GM20431 (cell line): ENCODE results near the gene KSR2.

Experiments
- in situ Hi-C: fragments of 300-500 bp; cut with MseI, MboI; formaldehyde crosslinking; loops from one replicate; pipeline ENCODE4 v1.15.0; 2020; ENCODE audit warnings: low sequenced_read_pairs; ENCODE audit not compliant: unreplicated experiment

The KSR2 gene

DNA sequence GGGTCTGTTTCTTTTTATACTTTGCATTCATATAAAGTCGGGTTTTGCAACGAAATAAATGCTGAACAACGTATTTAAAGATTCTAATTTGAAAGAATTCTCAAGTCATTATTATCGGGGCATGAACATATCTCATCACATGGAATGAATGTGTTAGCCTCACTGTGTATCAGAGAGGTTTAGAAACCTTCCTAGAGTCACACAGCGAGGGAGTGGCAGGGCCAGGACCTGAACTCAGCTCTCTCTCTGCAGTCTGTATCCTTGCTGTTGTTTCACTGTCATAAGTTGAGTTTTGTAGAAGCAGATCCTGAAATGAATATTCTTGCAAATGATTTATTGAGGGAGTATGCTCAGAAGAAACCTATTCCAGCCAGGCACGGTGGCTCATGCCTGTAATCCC is 398.2 kb downstream of the KSR2 start:
- in situ Hi-C loops = no loop called here

DNA sequence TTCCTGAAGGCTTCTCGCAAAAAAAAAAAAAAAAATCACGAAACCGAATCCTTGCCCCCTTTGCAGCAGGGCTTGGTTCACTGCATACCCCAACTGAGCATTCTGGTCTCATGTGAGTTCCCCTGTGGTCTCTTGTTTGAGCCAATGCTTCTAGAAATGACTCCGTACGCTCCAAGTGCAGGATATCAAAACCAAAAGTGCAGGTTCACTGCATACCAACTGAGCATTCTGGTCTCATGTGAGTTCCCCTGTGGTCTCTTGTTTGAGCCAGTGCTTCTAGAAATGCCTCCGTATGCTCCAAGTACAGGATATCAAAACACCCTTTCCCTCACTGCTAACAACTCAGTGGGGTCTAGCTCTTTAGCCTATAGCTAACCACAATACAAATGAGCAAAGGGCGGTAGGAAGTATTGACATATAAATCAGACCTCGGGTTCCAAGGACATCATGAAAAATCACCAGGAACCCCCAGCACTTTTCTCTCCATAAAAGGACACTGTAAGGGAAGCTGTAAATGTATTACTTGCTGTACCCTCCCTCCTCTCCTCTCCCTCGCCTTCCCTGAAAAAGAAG is 401.1 kb downstream of the KSR2 start:
- in situ Hi-C loops = no loop called here

GRCh38 chr12:117564881-117565280 is 403.9 kb downstream of the KSR2 start:
- in situ Hi-C loops = no loop called here

- in situ Hi-C loops = no loop called here
These were observed 405.1 kb downstream of the KSR2 start for GRCh38 chr12:117563706-117564105.

- in situ Hi-C loops = no loop called here
These were observed 405.8 kb downstream of the KSR2 start for GRCh38 chr12:117563007-117563406.

DNA sequence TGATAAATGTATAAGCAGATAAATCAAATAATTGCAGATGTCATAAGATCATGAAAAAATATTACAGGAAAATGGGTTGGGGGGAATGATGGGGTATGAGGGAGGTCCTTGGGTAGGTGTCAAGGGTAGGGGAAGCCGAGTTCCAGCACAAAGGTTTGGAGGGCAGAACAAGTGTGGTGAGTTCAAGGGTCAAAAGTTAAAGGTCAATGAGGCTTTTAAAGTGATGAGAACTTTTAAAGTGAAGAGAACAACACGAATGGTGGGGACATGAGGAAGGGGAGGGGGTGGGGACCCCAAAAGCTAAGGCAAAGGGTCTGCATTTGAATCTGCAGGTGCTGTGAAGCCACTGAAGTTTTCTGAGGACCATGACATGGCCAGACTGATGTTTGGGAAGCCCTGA is 406.8 kb downstream of the KSR2 start:
- in situ Hi-C loops = no loop called here

DNA sequence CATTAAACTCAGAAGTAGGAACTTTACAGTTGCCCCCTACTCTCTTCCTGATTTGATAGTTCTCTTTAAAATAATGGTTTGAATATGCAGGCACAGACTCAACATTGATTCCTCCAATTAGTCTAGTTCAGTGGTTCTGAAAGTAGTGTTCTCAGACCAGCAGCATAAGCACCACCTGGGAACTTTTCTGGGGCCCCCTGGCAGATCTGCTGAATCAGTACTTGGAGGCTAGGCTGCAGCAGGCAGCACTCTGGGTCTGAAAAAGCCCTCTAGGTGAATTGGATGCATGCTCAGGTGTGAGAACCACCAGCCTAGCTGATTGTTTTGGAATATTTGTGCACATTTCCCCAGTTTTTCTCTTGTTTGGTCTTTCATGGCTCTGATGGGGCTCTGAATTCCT is 408.8 kb downstream of the KSR2 start:
- in situ Hi-C loops = no loop called here

DNA sequence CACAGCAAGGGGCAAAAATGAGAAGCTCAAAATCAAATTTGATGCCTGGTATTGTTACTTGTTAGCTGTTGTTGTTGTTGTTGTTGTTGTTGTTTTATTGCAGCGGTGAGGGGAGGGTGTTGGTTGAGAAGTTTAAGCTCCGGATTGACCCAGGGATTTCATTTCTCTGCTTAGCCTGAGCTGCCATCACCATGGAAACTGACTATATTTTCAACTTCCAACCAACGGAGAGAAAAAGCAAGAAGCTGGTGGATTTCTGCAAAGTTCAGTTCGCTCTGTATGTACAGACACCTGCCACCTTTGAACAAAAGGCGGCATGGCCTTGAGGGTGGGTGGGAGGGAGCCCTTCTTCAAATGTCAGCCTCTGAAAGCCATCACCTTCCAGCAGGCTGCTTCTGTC is 412.9 kb downstream of the KSR2 start:
- in situ Hi-C loops = no loop called here

GRCh38 chr12:117552971-117553370 is 415.8 kb downstream of the KSR2 start:
- in situ Hi-C loops = no loop called here

- in situ Hi-C loops = no loop called here
These were observed 417.1 kb downstream of the KSR2 start for GRCh38 chr12:117551665-117552064.

- in situ Hi-C loops = no loop called here
These were observed 421.6 kb downstream of the KSR2 start for GRCh38 chr12:117547209-117547608.

- in situ Hi-C loops = no loop called here
These were observed 423.6 kb downstream of the KSR2 start for GRCh38 chr12:117545216-117545615.

DNA sequence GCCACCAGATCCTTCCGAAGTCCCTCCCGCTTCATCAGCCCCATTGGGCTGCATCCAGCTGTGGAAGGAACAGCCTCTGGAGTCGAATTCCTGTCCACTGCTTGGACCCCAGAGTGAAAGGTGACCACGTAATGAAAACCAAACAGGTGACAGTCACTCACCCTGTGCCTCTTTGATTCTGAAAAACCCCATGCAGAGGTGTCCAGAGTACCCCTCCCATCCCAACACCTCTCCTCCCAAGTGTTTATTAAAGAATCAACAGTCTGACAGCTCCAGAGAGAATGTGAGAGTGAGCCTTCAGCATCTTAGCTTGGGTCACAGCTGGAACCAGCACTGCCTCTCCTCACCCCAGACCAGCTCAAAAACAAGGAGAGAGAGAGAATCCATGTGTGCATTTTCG is 428.8 kb downstream of the KSR2 start:
- in situ Hi-C loops = no loop called here

DNA sequence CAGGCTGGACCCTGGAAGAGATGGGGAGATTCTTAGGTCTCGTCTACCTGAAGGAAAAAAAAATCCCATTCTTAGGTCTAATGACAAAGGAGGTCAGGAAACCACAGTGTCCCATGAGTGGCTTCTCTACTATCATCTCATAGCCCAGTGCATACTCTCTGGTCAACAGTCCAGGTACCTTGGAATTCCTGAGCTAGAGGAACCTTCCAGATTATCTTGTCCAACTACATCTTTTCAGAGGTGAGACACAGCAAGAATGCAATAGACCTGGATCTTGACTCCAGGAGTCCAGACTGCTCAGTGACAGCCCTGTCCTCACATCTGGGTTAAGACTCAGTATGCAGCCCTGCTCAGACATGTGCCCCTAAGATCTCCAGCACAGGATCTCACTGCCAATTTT is 429.9 kb downstream of the KSR2 start:
- in situ Hi-C loops = no loop called here

DNA sequence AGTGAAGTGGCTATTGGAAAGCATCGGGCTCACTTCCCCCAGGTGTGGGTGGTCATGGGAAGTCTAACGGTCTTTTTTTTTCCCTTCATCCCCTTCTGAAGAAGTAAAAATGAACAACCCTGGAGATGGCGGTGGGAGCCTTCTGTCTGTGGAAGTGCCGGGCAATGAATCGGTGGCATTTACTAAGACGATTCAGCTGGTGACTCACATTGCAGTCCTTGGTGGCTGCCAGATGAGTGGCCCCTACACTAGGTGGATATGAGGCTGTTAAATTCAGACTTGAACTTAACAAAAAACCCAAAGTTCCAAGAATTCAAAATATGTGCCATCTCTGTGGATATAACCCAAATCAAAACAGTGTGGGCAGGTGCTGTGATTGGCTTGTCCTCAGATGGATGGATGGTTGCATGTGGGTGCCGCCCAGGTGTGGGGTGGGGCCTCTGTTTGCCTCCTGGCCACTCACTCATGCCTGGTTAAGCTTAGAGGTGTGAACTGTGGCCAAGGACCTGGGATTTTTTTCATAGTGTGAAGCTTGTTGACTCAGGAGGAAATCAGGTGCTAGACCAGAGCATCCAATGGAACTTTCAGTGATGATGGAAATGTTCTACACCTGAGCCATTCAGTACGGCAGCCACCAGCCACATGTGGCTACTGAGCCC is 430.6 kb downstream of the KSR2 start:
- in situ Hi-C loops = no loop called here

DNA sequence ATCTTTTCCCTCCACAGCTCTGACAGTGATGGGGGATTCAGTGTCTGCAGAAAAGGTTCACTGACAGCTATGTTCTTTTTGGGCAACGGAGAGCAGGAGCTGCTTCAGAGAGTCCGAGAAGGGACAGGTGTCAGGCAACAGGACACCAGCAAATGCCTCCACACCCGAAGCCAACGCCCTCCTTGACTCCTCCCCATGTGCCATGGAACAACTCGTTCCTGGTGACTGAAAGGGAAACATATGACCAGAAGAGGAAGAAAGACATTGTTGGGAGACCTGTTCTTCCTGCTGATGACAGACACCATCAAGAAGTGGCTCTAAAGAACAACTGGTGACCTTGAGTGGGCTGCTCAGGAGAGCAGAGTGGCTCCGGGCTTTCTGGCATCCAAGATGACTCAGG is 435.1 kb downstream of the KSR2 start:
- in situ Hi-C loops = no loop called here

GRCh38 chr12:117530796-117531195 is 438.0 kb downstream of the KSR2 start:
- in situ Hi-C loops = no loop called here

DNA sequence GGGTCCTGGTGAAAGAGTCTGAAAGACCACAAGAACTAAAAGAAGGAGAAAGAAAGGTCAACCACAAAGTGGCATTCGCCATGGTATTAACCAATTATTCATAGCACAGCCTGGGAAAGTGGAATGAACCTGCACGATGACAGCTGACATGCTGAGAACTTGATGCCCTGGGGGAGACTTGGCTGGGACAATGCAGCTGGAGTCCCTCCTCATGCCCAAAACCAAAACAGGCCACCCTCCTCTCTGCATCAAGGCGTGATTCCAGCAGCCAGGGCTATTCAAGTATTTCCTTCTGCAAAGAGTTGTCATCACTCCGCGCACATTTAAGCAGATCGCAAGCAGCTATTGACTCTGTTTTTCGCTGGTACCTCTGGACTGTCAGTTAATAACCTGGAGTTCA is 440.3 kb downstream of the KSR2 start:
- in situ Hi-C loops = no loop called here

DNA sequence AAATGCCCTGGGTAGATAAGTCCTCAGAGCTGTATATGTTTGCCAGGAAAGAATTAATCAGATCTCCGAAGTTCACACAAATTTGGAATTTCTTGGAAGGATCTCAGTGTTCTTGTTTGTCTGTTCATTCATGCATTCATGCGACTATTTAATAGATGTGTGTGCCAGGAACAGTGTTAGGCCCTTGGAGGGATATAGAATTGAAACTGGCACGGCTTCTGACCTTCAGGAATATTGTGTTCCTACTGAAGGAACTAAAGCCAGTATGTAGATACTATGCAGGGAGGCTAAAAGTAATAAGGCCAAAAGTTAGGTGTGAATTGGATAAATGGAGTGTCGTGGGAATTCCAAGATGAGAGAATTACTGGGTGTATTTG is 441.3 kb downstream of the KSR2 start:
- in situ Hi-C loops = no loop called here

- in situ Hi-C loops = no loop called here
These were observed 441.9 kb downstream of the KSR2 start for GRCh38 chr12:117526757-117527478.

DNA sequence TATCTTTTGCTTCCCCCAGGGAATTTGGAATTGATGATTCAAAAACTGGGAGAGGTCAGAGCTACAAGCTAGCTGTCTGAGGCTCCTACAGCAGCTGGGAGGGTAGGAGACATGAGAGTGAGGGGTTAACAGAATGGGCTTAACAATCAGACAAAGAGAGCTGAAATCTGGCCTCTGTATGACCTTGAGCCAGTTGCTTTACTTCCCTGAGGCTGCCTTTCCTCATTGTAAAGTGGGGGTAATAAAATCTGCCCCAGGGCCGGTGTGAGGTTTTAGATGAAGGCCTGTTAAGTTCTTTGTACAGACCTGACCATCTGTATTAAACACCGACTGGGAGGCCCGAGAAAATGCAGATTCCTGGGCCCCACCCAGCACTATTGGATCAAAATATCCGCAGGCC is 443.0 kb downstream of the KSR2 start:
- in situ Hi-C loops = no loop called here

GRCh38 chr12:117524806-117525205 is 444.0 kb downstream of the KSR2 start:
- in situ Hi-C loops = no loop called here
